ENCODE results near the gene HRNR. TPM values are rescaled to one million over a fixed set of nuclear protein-coding genes. Genes with fewer than 3 reads are reported as not detected.

Gene HRNR
- polyA plus RNA-seq, 4 donors, result under 0.01 to 0.13 TPM; not detected in 2

GRCh38 chr1:152166966-152167365 is 57.0 kb downstream of the HRNR start:
- Histone ChIP-seq H3K27ac (ENCODE audit: low read depth in 1 of 3, low read length in 2 of 3) (no peak overlapping the region), H3K27me3 (ENCODE audit: control insufficient read depth in 3 of 3, insufficient read depth in 3 of 3, low read length in 3 of 3) (no peaks in the 10 kb centered on the region), H3K36me3 (ENCODE audit: control insufficient read depth in 3 of 3, insufficient read depth in 2 of 3, low read depth in 1 of 3, low read length in 3 of 3) (no peaks in the 10 kb centered on the region), H3K4me3 (ENCODE audit: low read depth in 1 of 3, low read length in 3 of 3) (no peak overlapping the region), H3K4me1 (ENCODE audit: control insufficient read depth in 3 of 3, insufficient read depth in 2 of 3, low read depth in 1 of 3, low read length in 2 of 3) (no peaks in the 10 kb centered on the region), H3K9me3 (ENCODE audit: control insufficient read depth in 2 of 2, insufficient read depth in 1 of 2, low read depth in 1 of 2, low read length in 1 of 2) (no peaks in the 10 kb centered on the region)
- WGBS, 3 donors, result 27 to 64% (median 31%) methylated on average over 1 of the region's 1 CpG
- FAIRE-seq (no peak), DNase-seq (no peak)

DNA sequence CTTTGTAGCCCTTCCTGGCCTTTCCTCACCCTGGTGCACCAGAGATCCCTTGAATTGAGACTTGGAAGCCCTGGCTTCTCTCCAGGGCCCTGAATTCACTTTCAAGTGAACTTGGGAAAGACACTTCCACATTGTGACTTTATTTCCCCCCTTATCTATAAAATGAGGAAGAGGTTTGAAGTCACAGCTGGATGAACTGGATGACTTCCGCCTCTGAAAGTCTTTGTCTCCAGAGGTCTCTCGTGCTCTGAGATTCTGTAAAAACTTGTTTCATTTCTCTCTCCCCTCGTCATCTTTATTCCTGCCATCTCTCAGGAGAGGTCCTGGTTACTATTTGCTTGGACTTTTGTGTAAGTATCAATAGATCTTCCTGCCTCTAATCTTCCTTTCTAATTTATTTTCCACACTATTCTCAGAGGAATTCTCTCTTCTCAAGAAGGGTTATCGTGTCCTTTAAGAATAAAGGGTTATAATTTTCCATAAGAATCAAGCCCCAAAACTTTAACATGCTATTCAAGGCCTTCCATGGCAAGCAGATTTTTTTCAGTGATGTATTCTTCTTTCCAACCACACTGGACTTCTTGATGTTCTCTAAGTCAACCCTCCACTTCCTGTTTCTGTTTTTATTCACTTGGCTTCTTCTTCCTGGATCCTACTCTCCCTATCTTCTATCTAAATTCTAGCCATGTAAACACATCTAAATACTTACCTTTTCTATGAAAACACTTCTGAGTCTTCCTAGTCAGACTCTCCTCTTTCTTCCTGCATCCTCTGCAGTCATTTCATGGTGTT is 58.5 kb downstream of the HRNR start:
- Histone ChIP-seq H3K27ac (ENCODE audit: low read depth in 1 of 3, low read length in 2 of 3) (no peak overlapping the region), H3K9me3 (ENCODE audit: control insufficient read depth in 2 of 2, insufficient read depth in 1 of 2, low read depth in 1 of 2, low read length in 1 of 2) (no peaks in the 10 kb centered on the region), H3K4me3 (ENCODE audit: low read depth in 1 of 3, low read length in 3 of 3) (no peak overlapping the region), H3K36me3 (ENCODE audit: control insufficient read depth in 3 of 3, insufficient read depth in 2 of 3, low read depth in 1 of 3, low read length in 3 of 3) (no peaks in the 10 kb centered on the region), H3K4me1 (ENCODE audit: control insufficient read depth in 3 of 3, insufficient read depth in 2 of 3, low read depth in 1 of 3, low read length in 2 of 3) (no peaks in the 10 kb centered on the region), H3K27me3 (ENCODE audit: control insufficient read depth in 3 of 3, insufficient read depth in 3 of 3, low read length in 3 of 3) (no peaks in the 10 kb centered on the region)
- no peak for DNase-seq
- no peak for FAIRE-seq
- WGBS, 3 donors, result 79 to 87% (median 86%) methylated on average over 4 of the region's 4 CpGs

GRCh38 chr1:152164517-152165136 is 59.4 kb downstream of the HRNR start:
- H3K27ac ChIP-seq (ENCODE audit: low read depth in 1 of 3, low read length in 2 of 3), result no peak overlapping the region
- 68 to 75% (median 72%) methylated on average over 2 of the region's 2 CpGs for WGBS, 3 donors
- no peaks in the 10 kb centered on the region for H3K27me3 ChIP-seq (ENCODE audit: control insufficient read depth in 3 of 3, insufficient read depth in 3 of 3, low read length in 3 of 3)
- no peaks in the 10 kb centered on the region for H3K36me3 ChIP-seq (ENCODE audit: control insufficient read depth in 3 of 3, insufficient read depth in 2 of 3, low read depth in 1 of 3, low read length in 3 of 3)
- no peak for DNase-seq
- H3K9me3 ChIP-seq (ENCODE audit: control insufficient read depth in 2 of 2, insufficient read depth in 1 of 2, low read depth in 1 of 2, low read length in 1 of 2), result no peaks in the 10 kb centered on the region
- no peak overlapping the region for H3K4me3 ChIP-seq (ENCODE audit: low read depth in 1 of 3, low read length in 3 of 3)
- no peak for FAIRE-seq
- H3K4me1 ChIP-seq (ENCODE audit: control insufficient read depth in 3 of 3, insufficient read depth in 2 of 3, low read depth in 1 of 3, low read length in 2 of 3), result no peaks in the 10 kb centered on the region

DNA sequence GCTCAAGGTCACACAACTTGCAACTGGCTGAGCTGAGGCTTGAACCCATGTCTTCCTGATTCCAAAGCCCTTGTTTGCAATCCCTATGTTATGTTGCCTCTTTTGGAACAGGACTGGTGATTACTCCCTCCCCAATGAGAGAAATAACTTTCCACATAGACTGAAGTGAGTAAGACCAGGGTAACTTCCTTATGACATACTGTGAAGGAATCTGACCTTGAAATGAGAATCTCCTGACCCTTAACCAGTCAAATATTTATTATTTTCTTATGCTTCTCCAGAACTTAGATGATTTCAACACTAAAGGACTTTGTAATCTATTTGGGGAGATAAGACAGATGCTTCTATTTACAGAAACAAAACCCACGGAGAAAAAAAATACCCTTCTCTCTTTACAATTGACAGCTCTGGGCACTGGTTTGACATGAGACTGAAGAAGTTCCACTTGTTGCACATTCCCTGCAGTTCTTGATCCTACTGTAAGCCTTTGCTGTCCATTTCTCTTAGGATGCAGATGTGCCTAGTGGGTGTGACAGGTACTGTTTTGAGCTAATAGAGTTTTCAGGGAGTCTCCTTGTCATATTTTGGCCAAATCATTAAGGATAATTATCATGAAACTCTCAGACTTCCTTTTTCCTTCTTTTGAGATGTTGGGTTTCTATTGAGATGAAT is 61.1 kb downstream of the HRNR start:
- no peaks in the 10 kb centered on the region for H3K4me1 ChIP-seq (ENCODE audit: control insufficient read depth in 3 of 3, insufficient read depth in 2 of 3, low read depth in 1 of 3, low read length in 2 of 3)
- FAIRE-seq (no peak), DNase-seq (peak in 1 of 2 donors; percentile 26)
- no peak overlapping the region for H3K27ac ChIP-seq (ENCODE audit: low read depth in 1 of 3, low read length in 2 of 3)
- H3K4me3 ChIP-seq (ENCODE audit: low read depth in 1 of 3, low read length in 3 of 3), result no peak overlapping the region
- H3K9me3 ChIP-seq (ENCODE audit: control insufficient read depth in 2 of 2, insufficient read depth in 1 of 2, low read depth in 1 of 2, low read length in 1 of 2), result no peaks in the 10 kb centered on the region
- 18 to 35% (median 31%) methylated on average over 1 of the region's 1 CpG for WGBS, 3 donors
- H3K36me3 ChIP-seq (ENCODE audit: control insufficient read depth in 3 of 3, insufficient read depth in 2 of 3, low read depth in 1 of 3, low read length in 3 of 3), result no peaks in the 10 kb centered on the region
- H3K27me3 ChIP-seq (ENCODE audit: control insufficient read depth in 3 of 3, insufficient read depth in 3 of 3, low read length in 3 of 3), result no peaks in the 10 kb centered on the region

Other genes starting within 250 kb of the HRNR start
- gene S100A10, start 230.3 kb downstream of the HRNR start, polyA plus RNA-seq, result 1,000 to 10,000 TPM in 2 of 4 donors, 100 to 1,000 TPM in 2; 547 to 1,355 (median 1,106) TPM
- gene S100A11, start 187.2 kb downstream of the HRNR start, polyA plus RNA-seq, result 100 to 1,000 TPM; 237 to 551 (median 408) TPM
- not detected for gene TCHHL1, start 135.1 kb downstream of the HRNR start, polyA plus RNA-seq
- under 1 TPM in 2 of 4 donors, not detected in 2; 0.12 to 0.27 TPM for gene TCHH, start 108.7 kb downstream of the HRNR start, polyA plus RNA-seq
- not detected for gene RPTN, start 65.0 kb downstream of the HRNR start, polyA plus RNA-seq
- gene FLG, start 101.0 kb upstream of the HRNR start, polyA plus RNA-seq, result under 1 TPM in 2 of 4 donors, not detected in 2; 0.01 to 0.50 TPM
- under 1 TPM in 1 of 4 donors, not detected in 3; 0.04 TPM for gene FLG2, start 135.8 kb upstream of the HRNR start, polyA plus RNA-seq
- gene CRNN, start 190.1 kb upstream of the HRNR start, polyA plus RNA-seq, result 1 to 10 TPM in 2 of 4 donors, under 1 TPM in 1, not detected in 1; 0.95 to 2.7 (median 2.2) TPM